HG03060 (cell line): Measurements from ENCODE around the gene ANKRD16.
"Not testable (repeated sequence)": the region's sequence is repeated elsewhere in the genome, so short reads cannot be mapped to it uniquely, and the experiment has no call there.

Source experiments
- ATAC-seq: cut with Tn5 transposase; IDR thresholded peaks from one replicate; pipeline ENCODE4 v1.9.1; 2021; ENCODE audit warnings: low read depth, moderate number of reproducible peaks; ENCODE audit not compliant: unreplicated experiment

Gene ANKRD16

GRCh38 chr10:5882961-5883360, 6.7 kb downstream of the ANKRD16 start:
- ATAC-seq = no peak

DNA sequence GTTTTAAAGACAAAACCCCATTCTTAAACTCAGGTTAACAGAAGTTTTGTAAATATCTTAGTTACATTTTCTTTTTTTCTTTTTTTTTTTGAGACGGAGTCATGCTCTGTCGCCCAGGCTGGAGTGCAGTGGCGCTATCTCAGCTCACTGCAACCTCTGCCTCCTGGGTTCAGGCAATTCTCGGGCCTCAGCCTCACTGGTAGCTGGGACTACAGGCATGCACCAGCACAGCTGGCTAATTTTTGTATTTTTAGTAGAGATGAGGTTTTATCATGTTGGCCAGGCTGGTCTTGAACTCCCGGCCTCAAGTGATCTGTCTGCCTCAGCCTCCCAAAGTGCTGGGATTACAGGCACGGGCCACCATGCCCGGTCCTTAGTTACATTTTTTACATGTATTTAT, 12.7 kb downstream of the ANKRD16 start:
- not testable (repeated sequence) for ATAC-seq

- ATAC-seq = no peak
These were observed 13.4 kb downstream of the ANKRD16 start for GRCh38 chr10:5876181-5876768.

DNA sequence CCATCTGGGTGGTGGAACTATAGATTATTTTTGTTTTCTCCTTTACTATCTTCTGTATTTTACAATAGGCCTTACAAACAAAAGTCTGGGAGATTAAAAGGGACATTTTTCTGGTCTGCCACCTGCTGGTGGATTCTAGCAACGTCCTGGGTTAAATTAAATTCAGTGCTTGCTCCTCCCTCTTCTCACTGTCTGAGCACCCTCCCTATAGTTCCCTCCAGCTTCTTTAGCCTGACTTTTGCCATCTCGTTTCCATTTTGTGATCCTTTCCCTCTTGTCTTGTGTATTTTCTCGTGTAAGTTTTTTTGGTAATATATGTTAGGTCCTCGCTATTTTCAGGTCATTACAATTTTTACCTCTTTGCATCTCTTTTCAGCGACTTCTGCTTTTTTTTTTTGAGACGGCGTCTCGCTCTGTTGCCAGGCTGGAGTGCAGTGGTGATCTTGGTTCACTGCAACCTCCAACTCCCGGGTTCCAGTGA, 16.1 kb downstream of the ANKRD16 start:
- ATAC-seq = peak; percentile 75

DNA sequence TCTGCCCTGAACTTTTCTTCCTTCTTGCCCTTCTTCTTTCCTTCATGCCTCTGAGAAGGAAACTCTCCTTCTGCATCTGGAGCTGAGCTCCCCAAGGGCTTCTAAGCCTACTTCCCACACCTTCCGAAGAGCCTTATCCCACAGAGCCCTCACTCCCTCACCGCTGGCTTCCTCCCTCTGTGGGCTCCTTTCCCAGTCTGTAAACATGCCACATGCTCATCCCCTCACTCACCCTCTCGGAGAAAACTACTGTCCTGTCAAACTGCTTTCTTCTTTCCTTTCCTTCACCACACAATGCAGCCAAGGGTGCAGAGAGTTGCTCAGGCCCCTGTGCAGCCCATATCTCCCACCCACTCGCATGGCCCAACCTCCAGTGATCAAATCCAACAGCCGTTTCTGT, 18.1 kb downstream of the ANKRD16 start:
- no peak for ATAC-seq

DNA sequence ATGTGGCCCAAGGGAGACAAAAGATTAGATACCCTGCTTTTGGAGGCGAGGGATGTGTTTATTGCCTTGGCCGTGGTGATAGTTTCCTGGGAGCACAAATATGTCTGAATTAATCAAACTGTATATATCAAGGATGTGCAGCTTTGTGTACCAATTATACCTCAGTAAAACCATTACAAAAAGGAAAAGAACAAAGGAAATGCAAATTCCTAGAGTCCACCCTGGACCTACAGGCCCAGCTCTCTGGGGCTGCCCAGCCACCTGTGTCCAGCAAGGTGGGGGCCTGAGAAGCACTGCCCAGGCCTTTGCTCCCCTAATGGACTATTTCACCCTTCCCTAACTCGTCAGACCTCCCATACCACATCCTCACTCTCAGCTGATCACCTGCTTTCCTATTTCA, 20.5 kb downstream of the ANKRD16 start:
- ATAC-seq = no peak

DNA sequence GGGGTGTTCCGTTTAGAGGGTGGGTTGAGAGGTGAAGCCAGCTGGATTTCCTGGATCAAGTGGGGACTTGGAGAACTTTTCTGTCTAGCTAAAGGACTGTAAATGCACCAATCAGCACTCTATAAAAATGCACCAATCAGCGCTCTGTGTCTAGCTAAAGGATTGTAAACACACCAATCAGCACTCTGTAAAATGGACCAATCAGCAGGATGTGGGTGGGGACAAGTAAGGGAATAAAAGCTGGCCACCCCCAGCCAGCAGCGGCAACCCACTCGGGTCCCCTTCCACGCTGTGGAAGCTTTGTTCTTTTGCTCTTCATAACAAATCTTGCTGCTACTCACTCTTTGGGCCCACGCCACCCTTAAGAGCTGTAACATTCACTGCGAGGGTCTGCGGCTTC, 21.3 kb downstream of the ANKRD16 start:
- ATAC-seq = not testable (repeated sequence)

DNA sequence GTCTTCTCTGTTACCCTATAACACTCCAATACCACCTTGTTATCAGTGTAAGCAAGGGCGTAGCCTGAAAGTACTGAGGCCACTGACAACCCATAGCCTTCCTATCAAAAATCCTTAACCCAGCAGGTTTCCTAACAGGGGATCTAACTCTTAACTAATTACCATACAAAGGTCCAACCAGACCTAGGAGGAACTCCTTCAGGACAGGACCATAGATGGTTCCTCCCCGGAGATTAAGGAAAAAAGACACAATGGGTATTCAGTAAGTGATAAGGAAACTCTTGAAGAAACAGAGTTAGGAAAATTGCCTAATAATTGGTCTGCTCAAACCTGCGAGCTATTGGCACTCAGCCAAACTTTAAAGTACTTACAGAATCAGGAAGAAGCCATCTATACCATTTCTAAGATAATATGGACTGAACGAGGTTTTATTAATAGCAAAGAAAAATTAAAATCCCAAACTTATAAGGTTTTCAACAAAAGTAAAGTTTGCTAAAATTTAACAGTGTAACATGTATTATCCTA, 22.5 kb downstream of the ANKRD16 start:
- not testable (repeated sequence) for ATAC-seq

DNA sequence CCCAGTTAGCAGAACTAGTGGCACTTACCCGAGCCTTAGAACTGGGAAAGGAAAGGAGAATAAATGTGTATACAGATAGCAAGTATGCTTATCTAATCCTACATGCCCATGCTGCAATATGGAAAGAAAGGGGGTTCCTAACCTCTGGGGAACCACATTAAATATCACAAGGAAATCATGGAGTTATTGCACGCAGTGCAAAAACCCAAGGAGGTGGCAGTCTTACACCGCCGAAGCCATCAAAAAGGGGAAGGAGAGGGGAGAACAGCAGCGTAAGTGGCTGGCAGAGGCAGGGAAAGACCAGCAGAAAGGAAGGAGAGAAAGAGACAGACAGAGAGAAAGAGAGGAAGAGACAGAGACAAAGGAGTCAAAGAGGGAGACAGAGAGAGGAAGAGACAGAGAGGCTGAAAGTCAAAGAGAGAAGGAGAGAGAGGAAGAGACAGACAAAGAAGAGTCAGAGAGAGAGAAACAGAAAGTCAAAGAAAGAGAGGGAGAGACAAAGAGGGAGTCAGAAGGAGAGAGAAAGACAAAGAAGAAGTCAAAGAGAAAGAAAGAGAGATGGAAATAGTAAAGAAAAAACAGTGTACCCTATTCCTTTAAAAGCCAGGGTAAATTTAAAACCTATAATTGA, 23.1 kb downstream of the ANKRD16 start:
- not testable (repeated sequence) for ATAC-seq

- ATAC-seq = not testable (repeated sequence)
These were observed 26.6 kb downstream of the ANKRD16 start for GRCh38 chr10:5862981-5863685.

GRCh38 chr10:5862360-5862961, 27.2 kb downstream of the ANKRD16 start:
- peak; percentile 94 for ATAC-seq

DNA sequence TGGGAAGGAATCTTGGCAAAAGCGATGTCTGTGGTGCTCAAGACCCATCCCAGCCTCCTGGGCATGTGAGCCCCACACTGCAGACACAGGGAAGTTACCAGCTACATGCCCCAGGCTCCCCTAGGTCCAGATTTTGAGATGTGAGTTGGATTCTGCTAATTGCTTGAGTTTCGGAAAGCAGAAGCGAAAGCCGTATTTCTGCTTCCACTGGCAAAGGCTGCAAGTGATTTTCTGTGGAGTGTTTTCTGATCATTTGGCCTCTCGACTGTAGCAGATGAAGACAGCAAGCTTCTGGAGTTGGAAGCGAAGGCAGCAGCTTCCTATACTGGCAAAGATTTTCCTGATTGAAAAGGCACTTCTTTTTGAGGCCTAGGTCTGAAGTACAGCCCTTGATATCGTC, 29.6 kb downstream of the ANKRD16 start:
- no peak for ATAC-seq

GRCh38 chr10:5858811-5859210, 30.9 kb downstream of the ANKRD16 start:
- ATAC-seq = no peak

- ATAC-seq = no peak
These were observed 33.0 kb downstream of the ANKRD16 start for GRCh38 chr10:5856701-5857004.

GRCh38 chr10:5855979-5856700, 33.6 kb downstream of the ANKRD16 start:
- ATAC-seq = no peak

- ATAC-seq = no peak
These were observed 35.6 kb downstream of the ANKRD16 start for GRCh38 chr10:5854131-5854475.

DNA sequence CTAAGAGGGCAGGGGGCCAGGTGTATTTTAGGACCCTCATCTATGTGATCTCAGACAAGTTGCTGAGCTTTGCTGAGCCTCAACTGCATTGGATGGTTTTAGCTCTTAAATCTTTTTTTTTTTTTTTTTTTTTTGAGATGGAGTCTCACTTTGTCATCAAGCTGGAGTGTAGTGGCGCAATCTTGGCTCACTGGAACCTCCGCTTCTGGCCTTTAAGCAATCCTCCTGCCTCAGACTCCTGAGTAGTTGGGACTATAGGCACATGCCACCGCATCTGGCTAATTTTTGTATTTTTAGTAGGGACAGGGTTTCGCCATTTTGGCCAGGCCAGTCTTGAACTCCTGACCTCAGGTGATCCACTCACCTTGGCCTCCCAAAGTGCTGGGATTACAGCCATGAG, 43.0 kb downstream of the ANKRD16 start:
- not testable (repeated sequence) for ATAC-seq

DNA sequence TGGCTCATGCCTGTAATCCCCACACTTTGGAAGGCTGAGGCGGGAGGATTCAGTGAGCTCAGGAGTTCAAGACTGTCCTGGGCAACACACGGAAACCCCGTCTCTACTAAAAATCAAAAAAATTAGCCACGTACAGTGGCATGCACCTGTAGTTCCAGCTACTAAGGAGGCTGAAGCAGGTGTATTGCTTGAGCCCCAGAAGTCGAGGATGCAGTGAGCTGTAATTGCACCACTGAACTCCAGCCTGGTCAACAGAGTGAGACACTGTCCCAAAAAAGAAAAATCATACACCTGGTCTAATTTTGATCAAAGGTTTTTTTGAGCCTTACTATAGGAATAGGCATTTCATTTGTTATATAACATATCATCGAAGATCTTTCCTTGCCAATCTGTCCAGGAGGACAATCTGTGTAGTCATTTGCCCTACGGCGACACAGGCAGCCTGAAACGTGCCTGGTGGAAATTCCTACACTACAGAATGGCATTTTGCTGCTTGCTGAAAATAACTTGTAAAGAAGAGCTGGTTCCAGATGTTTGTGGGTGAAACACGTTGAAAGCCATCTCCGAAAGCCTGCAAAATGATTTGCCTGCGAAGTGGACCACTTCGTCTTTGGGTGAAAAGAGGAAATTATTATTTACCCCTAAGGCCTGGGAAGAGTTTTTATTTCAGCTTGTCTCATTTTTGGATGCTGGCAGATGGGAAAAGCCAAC, 45.2 kb downstream of the ANKRD16 start:
- ATAC-seq = no peak

- ATAC-seq = no peak
These were observed 45.9 kb downstream of the ANKRD16 start for GRCh38 chr10:5843686-5844344.

DNA sequence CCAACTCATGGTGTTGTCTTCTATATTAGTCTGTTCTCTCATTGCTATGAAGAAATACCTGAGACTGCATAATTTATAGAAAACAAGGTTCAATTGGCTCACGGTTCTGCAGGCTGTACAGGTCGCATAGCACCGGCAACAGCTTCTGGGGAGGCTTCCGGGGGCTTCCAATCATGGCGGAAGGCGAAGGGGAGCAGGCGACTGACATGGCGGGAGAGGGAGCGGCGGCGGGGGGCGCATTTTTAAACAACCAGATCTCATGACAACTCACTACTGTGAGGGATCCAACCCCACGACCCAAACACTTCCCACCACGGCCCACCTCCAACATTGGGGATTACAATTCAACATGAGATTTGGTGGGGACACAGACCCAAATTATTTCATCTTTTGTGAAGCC, 47.7 kb downstream of the ANKRD16 start:
- ATAC-seq = no peak
